HG03095 (cell line): ENCODE measurements around the gene PDZD4.

Experiments
- ATAC-seq: cut with Tn5 transposase; IDR thresholded peaks from one replicate; pipeline ENCODE4 v1.9.1; 2021; ENCODE audit warnings: moderate library complexity; ENCODE audit not compliant: unreplicated experiment

The PDZD4 gene

GRCh38 chrX:153829799-153830639 lies at the start of gene PDZD4:
Gene PDZD4 (minus strand): TSS chrX:153830544. CDS start chrX:153830298, 246 bp downstream.
- ATAC-seq: no peak

GRCh38 chrX:153879741-153880439 lies 49.5 kb upstream of the PDZD4 start:
- no peak for ATAC-seq

GRCh38 chrX:153878969-153879653 lies 48.8 kb upstream of the PDZD4 start:
- no peak for ATAC-seq

- no peak for ATAC-seq
Observed at GRCh38 chrX:153878345-153878744, 48.0 kb upstream of the PDZD4 start.

GRCh38 chrX:153877571-153878261 lies 47.4 kb upstream of the PDZD4 start:
- no peak for ATAC-seq

GRCh38 chrX:153876112-153876491 lies 45.8 kb upstream of the PDZD4 start:
- no peak for ATAC-seq

GRCh38 chrX:153875391-153876111 lies 45.2 kb upstream of the PDZD4 start:
- ATAC-seq: no peak

- ATAC-seq: no peak
Observed at GRCh38 chrX:153874366-153875125, 44.2 kb upstream of the PDZD4 start.

GRCh38 chrX:153874085-153874365 lies 43.7 kb upstream of the PDZD4 start:
- no peak for ATAC-seq

GRCh38 chrX:153873282-153874084 lies 43.1 kb upstream of the PDZD4 start:
- ATAC-seq: no peak

- no peak for ATAC-seq
Observed at GRCh38 chrX:153871946-153872878, 41.9 kb upstream of the PDZD4 start.

- no peak for ATAC-seq
Observed at GRCh38 chrX:153871451-153871850, 41.1 kb upstream of the PDZD4 start.

GRCh38 chrX:153870791-153871360 lies 40.5 kb upstream of the PDZD4 start:
- no peak for ATAC-seq

GRCh38 chrX:153870288-153870690 lies 39.9 kb upstream of the PDZD4 start:
- ATAC-seq: no peak

- ATAC-seq: no peak
Observed at GRCh38 chrX:153869473-153870287, 39.3 kb upstream of the PDZD4 start.

GRCh38 chrX:153868576-153869472 lies 38.5 kb upstream of the PDZD4 start:
- ATAC-seq: no peak
